GM12891 (cell line): Measurements from ENCODE around the gene RPS3.

ENCODE experiments used
- POLR2A ChIP-seq: IDR thresholded peaks from 2 replicates; pipeline ENCODE4 v1.6.1; 2011; ENCODE audit warnings: low read depth, low read length, control low read depth
- POLR2AphosphoS5 ChIP-seq: IDR thresholded peaks from 2 replicates; pipeline ENCODE4 v1.6.1; 2011; ENCODE audit warnings: low read depth, low read length, control low read depth
- SPI1 ChIP-seq: IDR thresholded peaks from 2 replicates; pipeline ENCODE4 v1.6.1; 2011; ENCODE audit warnings: low read depth, low read length, control low read depth

- TF ChIP-seq POLR2A (no peak), POLR2AphosphoS5 (no peak), SPI1 (no peak)
Measured at GRCh38 chr11:75450826-75451821, 51.8 kb downstream of the RPS3 start.
